HEK293T (cell line): ENCODE data around the gene SOHLH2.

Source experiments
- CTCF ChIA-PET: fragments of 350-600 bp; formaldehyde crosslinking; extraction: SDS; loops from one replicate; lab custom pipeline; 2021; ENCODE audit warnings: antibody characterized with exemption, inconsistent platforms; lab: Yijun Ruan, JAX
- POLR2A ChIA-PET: fragments of 350-600 bp; formaldehyde crosslinking; extraction: SDS; loops from one replicate; lab custom pipeline; 2020; ENCODE audit warnings: antibody characterized with exemption, inconsistent platforms; lab: Yijun Ruan, JAX
- DNase-seq: peaks from one replicate; pipeline ENCODE4 v3.0.0; 2012; ENCODE audit warnings: mixed read lengths; ENCODE audit errors: extremely low spot score
- ARNT ChIP-seq: fragments of 450-650 bp; IDR thresholded peaks from 2 replicates; pipeline ENCODE4 v1.6.1; 2017; ENCODE audit warnings: mild to moderate bottlenecking
- BHLHE40 ChIP-seq: fragments of 450-650 bp; IDR thresholded peaks from 2 replicates; pipeline ENCODE4 v1.6.1; 2016; ENCODE audit warnings: mild to moderate bottlenecking, moderate library complexity, borderline replicate concordance
- CTBP1 ChIP-seq: fragments of 450-650 bp; IDR thresholded peaks from 2 replicates; pipeline ENCODE4 v1.6.1; 2016; ENCODE audit warnings: borderline replicate concordance
- ELF4 ChIP-seq: fragments of 450-650 bp; IDR thresholded peaks from 2 replicates; pipeline ENCODE4 v1.6.1; 2017; ENCODE audit warnings: antibody characterized with exemption
- FOXA1 ChIP-seq: fragments of 450-650 bp; IDR thresholded peaks from 2 replicates; pipeline ENCODE4 v1.6.1; 2016; ENCODE audit warnings: mild to moderate bottlenecking
- FOXK2 ChIP-seq: fragments of 450-650 bp; IDR thresholded peaks from 2 replicates; pipeline ENCODE4 v1.6.1; 2016; ENCODE audit warnings: mild to moderate bottlenecking
- FOXM1 ChIP-seq: fragments of 450-650 bp; IDR thresholded peaks from 2 replicates; pipeline ENCODE4 v1.6.1; 2017; ENCODE audit warnings: mild to moderate bottlenecking, borderline replicate concordance
- HDGF ChIP-seq: fragments of 450-650 bp; IDR thresholded peaks from 2 replicates; pipeline ENCODE4 v1.6.1; 2017; ENCODE audit warnings: antibody characterized with exemption, borderline replicate concordance
- L3MBTL2 ChIP-seq: fragments of 450-650 bp; conservative IDR thresholded peaks from 2 replicates; pipeline ENCODE4 v1.6.1; 2016; ENCODE audit warnings: mild to moderate bottlenecking
- LEF1 ChIP-seq: fragments of 450-650 bp; IDR thresholded peaks from 2 replicates; pipeline ENCODE4 v1.6.1; 2017; ENCODE audit warnings: mild to moderate bottlenecking, borderline replicate concordance
- NFRKB ChIP-seq: fragments of 450-650 bp; IDR thresholded peaks from 2 replicates; pipeline ENCODE4 v1.6.1; 2016; ENCODE audit warnings: mild to moderate bottlenecking, moderate library complexity
- PKNOX1 ChIP-seq: fragments of 450-650 bp; IDR thresholded peaks from 2 replicates; pipeline ENCODE4 v1.6.1; 2016
- SP1 ChIP-seq: fragments of 450-650 bp; IDR thresholded peaks from 2 replicates; pipeline ENCODE4 v1.6.1; 2017
- SUZ12 ChIP-seq: fragments of 450-650 bp; IDR thresholded peaks from 2 replicates; pipeline ENCODE4 v1.6.1; 2016; ENCODE audit warnings: mild to moderate bottlenecking
- TARDBP ChIP-seq: fragments of 450-650 bp; IDR thresholded peaks from 2 replicates; pipeline ENCODE4 v1.6.1; 2016
- ZNF384 ChIP-seq: fragments of 450-650 bp; IDR thresholded peaks from 2 replicates; pipeline ENCODE4 v1.6.1; 2016

SOHLH2 gene

GRCh38 chr13:36214163-36214921, at the start of gene SOHLH2:
Gene SOHLH2 (minus strand): TSS chr13:36214556. CDS start chr13:36214526, 30 bp downstream.
- no peak for TF ChIP-seq FOXA1
- no peak for TF ChIP-seq NFRKB
- no peak for TF ChIP-seq L3MBTL2
- TF ChIP-seq ELF4, result no peak
- TF ChIP-seq TARDBP, result no peak
- no peak for TF ChIP-seq PKNOX1
- TF ChIP-seq BHLHE40, result no peak
- no peak for TF ChIP-seq SUZ12
- TF ChIP-seq HDGF, result no peak
- no peak for TF ChIP-seq SP1
- TF ChIP-seq ARNT, result no peak
- DNase-seq, result no peak
- ChIA-PET CTCF (no interaction called here), POLR2A (no interaction called here)

- POLR2A ChIA-PET, result no interaction called here
- TF ChIP-seq TARDBP, result no peak
- no peak for TF ChIP-seq FOXK2
- no peak for TF ChIP-seq BHLHE40
- no peak for TF ChIP-seq ZNF384
- no peak for TF ChIP-seq SP1
- no peak for TF ChIP-seq ELF4
- TF ChIP-seq FOXA1, result no peak
- no peak for TF ChIP-seq SUZ12
- no peak for TF ChIP-seq L3MBTL2
- TF ChIP-seq PKNOX1, result no peak
- no peak for TF ChIP-seq NFRKB
- TF ChIP-seq HDGF, result no peak
- no peak for TF ChIP-seq FOXM1
- no peak for TF ChIP-seq CTBP1
- no peak for TF ChIP-seq ARNT
- no peak for TF ChIP-seq LEF1
- CTCF ChIA-PET, result no interaction called here
- DNase-seq, result no peak
Observed at GRCh38 chr13:36261976-36262375, 47.6 kb upstream of the SOHLH2 start.

GRCh38 chr13:36261011-36261410, 46.7 kb upstream of the SOHLH2 start:
- ChIA-PET CTCF (no interaction called here), POLR2A (no interaction called here)
- TF ChIP-seq PKNOX1 (no peak), SUZ12 (no peak), NFRKB (no peak), FOXM1 (no peak), ZNF384 (no peak), SP1 (no peak), LEF1 (no peak), HDGF (no peak), ARNT (no peak), CTBP1 (no peak), FOXA1 (no peak), BHLHE40 (no peak), L3MBTL2 (no peak), FOXK2 (no peak), TARDBP (no peak), ELF4 (no peak)
- DNase-seq, result no peak

- no peak for DNase-seq
- CTCF ChIA-PET, result no interaction called here
- POLR2A ChIA-PET, result no interaction called here
- TF ChIP-seq ELF4, result no peak
- TF ChIP-seq SUZ12, result no peak
- no peak for TF ChIP-seq PKNOX1
- TF ChIP-seq FOXA1, result no peak
- no peak for TF ChIP-seq LEF1
- TF ChIP-seq CTBP1, result no peak
- no peak for TF ChIP-seq NFRKB
- TF ChIP-seq BHLHE40, result no peak
- no peak for TF ChIP-seq L3MBTL2
- TF ChIP-seq FOXM1, result no peak
- no peak for TF ChIP-seq TARDBP
- TF ChIP-seq HDGF, result no peak
- TF ChIP-seq SP1, result no peak
- no peak for TF ChIP-seq ARNT
- TF ChIP-seq ZNF384, result no peak
- TF ChIP-seq FOXK2, result no peak
Observed at GRCh38 chr13:36259361-36260137, 45.2 kb upstream of the SOHLH2 start.

- ChIA-PET CTCF (no interaction called here), POLR2A (no interaction called here)
- no peak for DNase-seq
- TF ChIP-seq SUZ12, result no peak
- TF ChIP-seq TARDBP, result no peak
- no peak for TF ChIP-seq HDGF
- no peak for TF ChIP-seq FOXM1
- no peak for TF ChIP-seq FOXK2
- TF ChIP-seq L3MBTL2, result no peak
- TF ChIP-seq NFRKB, result no peak
- TF ChIP-seq PKNOX1, result no peak
- TF ChIP-seq BHLHE40, result no peak
- no peak for TF ChIP-seq LEF1
- TF ChIP-seq SP1, result no peak
Observed at GRCh38 chr13:36258831-36259230, 44.5 kb upstream of the SOHLH2 start.
